HG03354 (cell line): ENCODE measurements around the gene LRFN2.

Experiments
- ATAC-seq: cut with Tn5 transposase; IDR thresholded peaks from one replicate; pipeline ENCODE4 v1.9.1; 2021; ENCODE audit warnings: mild to moderate bottlenecking; ENCODE audit not compliant: unreplicated experiment, poor library complexity, severe bottlenecking

The LRFN2 gene

DNA sequence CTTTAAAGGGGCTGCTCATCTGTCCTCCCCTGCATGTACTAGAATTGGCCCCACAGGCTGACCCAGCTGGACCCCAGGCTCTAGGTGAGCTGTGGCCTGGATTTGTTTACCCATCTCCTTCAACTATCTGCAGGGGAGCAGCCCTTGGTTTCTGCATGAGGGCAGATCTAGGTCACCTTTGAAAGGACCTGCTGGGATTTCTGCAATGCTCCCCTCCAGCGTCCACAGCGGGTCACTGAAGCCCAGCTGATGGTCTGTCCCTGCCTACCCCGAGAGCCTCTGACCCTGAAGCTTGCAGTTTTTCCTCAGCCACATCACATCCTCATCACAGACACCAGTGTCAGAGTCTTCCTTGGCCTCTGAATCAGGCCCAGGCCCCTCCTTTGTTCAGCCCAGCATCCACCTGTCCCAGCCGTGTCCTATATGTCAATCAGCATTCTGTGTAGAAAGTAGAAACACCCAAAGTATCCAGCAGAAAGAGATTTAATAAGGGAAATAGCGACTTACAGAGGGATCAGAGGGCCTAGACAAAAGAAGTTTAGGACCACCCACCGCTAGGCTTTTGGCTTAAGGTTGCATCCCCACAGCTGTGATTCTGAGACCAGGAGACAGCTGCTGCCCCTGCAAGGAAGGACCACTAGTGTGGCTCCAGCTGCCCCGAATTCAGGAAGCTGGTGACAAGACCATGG, 243.1 kb downstream of the LRFN2 start:
- ATAC-seq, result no peak

DNA sequence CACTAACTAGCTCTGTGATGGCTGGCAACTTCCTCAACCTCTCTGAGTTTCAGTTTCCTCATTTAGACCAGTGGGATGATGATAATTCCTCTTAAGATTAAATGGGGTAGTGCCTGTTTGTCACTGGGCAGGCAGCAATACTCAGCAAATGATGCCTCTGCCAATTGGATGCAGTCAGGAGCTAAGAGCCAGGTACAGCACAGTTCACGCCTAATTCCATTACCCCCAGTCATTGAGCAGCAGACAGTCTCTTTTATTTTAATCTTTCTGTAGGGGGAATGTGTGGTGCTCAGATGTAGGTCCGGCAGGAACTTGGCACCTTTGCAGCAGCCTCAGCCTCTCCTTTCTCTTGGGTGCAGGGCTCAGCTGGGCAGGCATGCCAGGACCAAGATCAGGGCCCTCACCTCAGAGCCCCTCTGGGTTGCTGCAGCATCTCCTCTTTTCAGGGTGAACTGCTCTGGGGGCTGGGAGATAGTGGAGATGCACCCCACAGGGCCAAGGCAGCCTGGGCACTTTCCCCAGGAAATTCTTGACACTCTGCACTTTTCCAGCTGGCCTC, 243.8 kb downstream of the LRFN2 start:
- ATAC-seq, result no peak

DNA sequence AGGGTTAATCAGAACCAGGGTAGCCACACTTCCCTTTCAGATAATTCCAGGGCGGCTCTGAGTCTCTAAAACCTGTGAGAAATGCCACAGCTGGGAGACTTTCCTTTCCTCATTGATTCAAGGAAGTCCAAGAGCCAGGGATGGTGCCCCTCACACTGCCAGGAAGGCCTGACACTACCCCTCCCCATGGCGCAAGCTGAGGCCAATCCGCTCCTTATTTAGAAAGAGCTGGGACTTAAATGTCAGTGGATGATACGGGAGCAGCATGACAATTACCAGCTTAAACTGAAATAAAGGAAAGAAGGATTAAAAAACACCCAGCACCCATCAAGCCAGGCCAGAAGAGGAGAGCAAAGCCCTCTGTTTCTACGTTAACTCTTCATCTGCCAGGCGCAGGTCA, 244.4 kb downstream of the LRFN2 start:
- ATAC-seq, result no peak

DNA sequence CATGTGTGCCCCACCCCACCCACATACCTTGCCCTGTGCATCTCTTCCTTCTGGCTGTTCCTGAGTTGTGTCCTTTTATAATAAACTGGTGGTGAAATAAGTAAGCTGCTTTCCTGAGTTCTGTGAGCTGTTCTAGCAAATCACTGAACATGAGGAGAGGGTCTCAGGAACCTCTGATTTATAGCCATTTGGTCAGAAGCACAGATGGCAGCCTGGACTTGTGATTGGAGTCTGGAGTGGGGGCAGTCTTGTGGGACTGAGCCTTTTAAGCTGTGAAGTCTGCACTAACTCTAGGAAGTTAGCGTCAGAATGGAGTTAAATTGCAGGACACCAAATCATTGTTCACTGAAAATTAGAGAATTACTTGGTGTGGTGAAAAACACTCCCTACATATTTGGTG, 245.4 kb downstream of the LRFN2 start:
- no peak for ATAC-seq
